Endodermal cell (in vitro differentiated cells): ENCODE results near the gene OGFOD1. TPM values are rescaled to one million over a fixed set of nuclear protein-coding genes. Genes with fewer than 3 reads are reported as not detected.

ENCODE experiments used
- DNase-seq: peaks from one replicate; pipeline ENCODE4 v3.0.0-alpha.2; 2017
- H3K27ac ChIP-seq: 2 replicates; pipeline ENCODE4 v1.5.1; 2013; ENCODE audit warnings: mild to moderate bottlenecking, low read depth, low read length, moderate library complexity
- H3K27me3 ChIP-seq: 2 replicates; pipeline ENCODE4 v1.6.1; 2013; ENCODE audit warnings: mild to moderate bottlenecking, low read length, moderate library complexity; ENCODE audit not compliant: insufficient read depth, control insufficient read depth, poor library complexity, severe bottlenecking
- H3K36me3 ChIP-seq: 2 replicates; pipeline ENCODE4 v1.7.0; 2013; ENCODE audit warnings: mild to moderate bottlenecking, low read length, moderate library complexity; ENCODE audit not compliant: control insufficient read depth, insufficient read depth
- H3K4me1 ChIP-seq: one replicate; pipeline ENCODE4 v1.7.0; 2013; ENCODE audit warnings: low read length; ENCODE audit not compliant: control insufficient read depth, insufficient read depth
- H3K4me3 ChIP-seq: 2 replicates; pipeline ENCODE4 v1.5.1; 2013; ENCODE audit warnings: mild to moderate bottlenecking, low read length, moderate library complexity
- H3K9ac ChIP-seq: 2 replicates; pipeline ENCODE4 v1.6.1; 2013; ENCODE audit warnings: mild to moderate bottlenecking, low read length, moderate library complexity; ENCODE audit not compliant: poor library complexity, severe bottlenecking; ENCODE audit errors: extremely low read depth
- H3K9me3 ChIP-seq: 2 replicates; pipeline ENCODE4 v1.6.1; 2013; ENCODE audit warnings: mild to moderate bottlenecking, low read length, moderate library complexity; ENCODE audit not compliant: control insufficient read depth
- H3K27ac Mint-ChIP-seq: 2 replicates; pipeline ENCODE4 v1.8.0; 2020; ENCODE audit warnings: mixed read lengths
- H3K27me3 Mint-ChIP-seq: 2 replicates; pipeline ENCODE4 v1.8.0; 2021; ENCODE audit warnings: mild to moderate bottlenecking, mixed read lengths; ENCODE audit not compliant: insufficient read depth
- H3K36me3 Mint-ChIP-seq: 2 replicates; pipeline ENCODE4 v1.8.0; 2020; ENCODE audit warnings: low read depth, mixed read lengths
- H3K4me1 Mint-ChIP-seq: 2 replicates; pipeline ENCODE4 v1.8.0; 2020; ENCODE audit warnings: mixed read lengths
- H3K4me3 Mint-ChIP-seq: 2 replicates; pipeline ENCODE4 v1.8.0; 2020; ENCODE audit warnings: mild to moderate bottlenecking, moderate library complexity, mixed read lengths
- H3K9me3 Mint-ChIP-seq: 2 replicates; pipeline ENCODE4 v1.8.0; 2020; ENCODE audit warnings: mild to moderate bottlenecking, mixed read lengths
- WGBS, 2 experiments: methylation state at CpG; one replicate each; pipeline versions ENCODE4 v1.1.5 to v1.1.7; 2013; ENCODE audit warnings: missing lambda C conversion rate in 2 of 2, mixed read lengths in 1 of 2; ENCODE audit not compliant: insufficient coverage in 1 of 2, insufficient read length in 1 of 2; 5-methylcytosine and 5-hydroxymethylcytosine counted together
- total RNA-seq, 2 donors: library from RNA; stranded (reverse); fragmentation: NEBNext Ultra II Directional in 1 of 2; extraction: Animal tissue kit (Norgen Biotek cat#: 25700) in 1 of 2; gene quantifications; 2 replicates in 1 of 2; 3 replicates in 1 of 2; pipeline ENCODE4 v1.2.1, GENCODE V29; 2021
- TF ChIP-seq, protein P1 (sequence below): fragments of 200-600 bp; sonication (generic); conservative IDR thresholded peaks from 2 replicates; pipeline ENCODE4 v1.5.0; 2021; ENCODE audit warnings: antibody characterized with exemption, mild to moderate bottlenecking

OGFOD1 gene
- total RNA-seq, 2 donors from 2014 or later, result 54.3 to 55.1 TPM

DNA sequence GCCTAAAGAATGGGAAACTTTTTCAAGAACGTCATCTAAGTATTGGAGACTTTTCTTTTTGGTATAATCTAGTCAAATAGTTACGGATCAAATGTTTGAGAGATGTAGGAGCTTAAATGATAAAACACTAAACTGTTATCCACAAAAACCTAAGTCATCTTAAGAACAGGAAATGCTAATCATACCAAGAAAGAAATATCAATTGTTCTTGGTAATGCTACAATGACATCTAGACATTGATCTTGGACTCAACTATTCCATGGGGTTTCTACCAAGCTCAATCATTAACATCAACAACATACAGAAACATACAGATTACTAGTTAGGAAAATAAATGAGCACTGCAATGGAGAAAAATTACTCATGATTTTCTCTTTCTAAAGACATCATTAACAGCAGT, 4.1 kb upstream of the OGFOD1 start:
- H3K27ac Mint-ChIP-seq, result no peak overlapping the region
- peaks cover 36% of the 10 kb centered on the region for H3K36me3 Mint-ChIP-seq
- DNase-seq, result no peak
- H3K27me3 ChIP-seq, result no peaks in the 10 kb centered on the region
- TF ChIP-seq, protein P1, sequence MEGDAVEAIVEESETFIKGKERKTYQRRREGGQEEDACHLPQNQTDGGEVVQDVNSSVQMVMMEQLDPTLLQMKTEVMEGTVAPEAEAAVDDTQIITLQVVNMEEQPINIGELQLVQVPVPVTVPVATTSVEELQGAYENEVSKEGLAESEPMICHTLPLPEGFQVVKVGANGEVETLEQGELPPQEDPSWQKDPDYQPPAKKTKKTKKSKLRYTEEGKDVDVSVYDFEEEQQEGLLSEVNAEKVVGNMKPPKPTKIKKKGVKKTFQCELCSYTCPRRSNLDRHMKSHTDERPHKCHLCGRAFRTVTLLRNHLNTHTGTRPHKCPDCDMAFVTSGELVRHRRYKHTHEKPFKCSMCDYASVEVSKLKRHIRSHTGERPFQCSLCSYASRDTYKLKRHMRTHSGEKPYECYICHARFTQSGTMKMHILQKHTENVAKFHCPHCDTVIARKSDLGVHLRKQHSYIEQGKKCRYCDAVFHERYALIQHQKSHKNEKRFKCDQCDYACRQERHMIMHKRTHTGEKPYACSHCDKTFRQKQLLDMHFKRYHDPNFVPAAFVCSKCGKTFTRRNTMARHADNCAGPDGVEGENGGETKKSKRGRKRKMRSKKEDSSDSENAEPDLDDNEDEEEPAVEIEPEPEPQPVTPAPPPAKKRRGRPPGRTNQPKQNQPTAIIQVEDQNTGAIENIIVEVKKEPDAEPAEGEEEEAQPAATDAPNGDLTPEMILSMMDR, result no peak
- H3K4me1 Mint-ChIP-seq, result peaks cover 19% of the 10 kb centered on the region
- no peaks in the 10 kb centered on the region for H3K9me3 ChIP-seq
- H3K27ac ChIP-seq, result no peak overlapping the region
- H3K36me3 ChIP-seq, result peaks cover 50% of the 10 kb centered on the region
- no peak overlapping the region for H3K4me3 Mint-ChIP-seq
- peak overlapping the region; percentile 90 for H3K4me3 ChIP-seq
- no peaks in the 10 kb centered on the region for H3K9me3 Mint-ChIP-seq
- H3K4me1 ChIP-seq, result peaks cover 9% of the 10 kb centered on the region
- H3K27me3 Mint-ChIP-seq, result no peaks in the 10 kb centered on the region
- 95% methylated on average over 1 of the region's 2 CpGs; no CpG with 5 or more reads in 1 of the 2 experiments for WGBS, 2 experiments
- H3K9ac ChIP-seq, result no peak overlapping the region

DNA sequence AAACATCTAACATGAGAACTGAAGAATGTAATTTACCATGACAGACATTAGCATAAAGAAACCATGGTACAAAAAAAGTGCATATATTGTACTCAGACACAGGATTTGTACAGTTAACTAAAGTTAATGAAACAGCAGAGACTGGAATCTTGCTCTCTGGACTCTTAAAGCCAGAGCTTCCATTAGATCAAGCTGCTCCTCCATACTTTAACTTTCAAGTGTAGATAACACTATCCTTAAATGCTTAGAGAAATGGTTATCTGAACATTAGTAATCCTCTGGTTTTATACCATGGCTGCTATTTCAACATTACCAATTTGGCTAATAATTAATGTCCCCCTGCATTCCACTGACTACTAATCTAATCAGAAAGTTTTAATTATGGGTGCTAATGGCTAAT, 3.3 kb upstream of the OGFOD1 start:
- TF ChIP-seq, protein P1, result no peak
- H3K9me3 Mint-ChIP-seq, result no peaks in the 10 kb centered on the region
- H3K9me3 ChIP-seq, result no peaks in the 10 kb centered on the region
- no peak overlapping the region for H3K9ac ChIP-seq
- DNase-seq, result no peak
- H3K4me1 Mint-ChIP-seq, result peaks cover 25% of the 10 kb centered on the region
- no peak overlapping the region for H3K27ac ChIP-seq
- H3K27me3 ChIP-seq, result no peaks in the 10 kb centered on the region
- peak overlapping the region; percentile 90 for H3K4me3 ChIP-seq
- peaks cover 29% of the 10 kb centered on the region for H3K36me3 Mint-ChIP-seq
- peaks cover 45% of the 10 kb centered on the region for H3K36me3 ChIP-seq
- peak overlapping the region; percentile 23 for H3K27ac Mint-ChIP-seq
- H3K27me3 Mint-ChIP-seq, result no peaks in the 10 kb centered on the region
- no peak overlapping the region for H3K4me3 Mint-ChIP-seq
- H3K4me1 ChIP-seq, result peaks cover 12% of the 10 kb centered on the region

DNA sequence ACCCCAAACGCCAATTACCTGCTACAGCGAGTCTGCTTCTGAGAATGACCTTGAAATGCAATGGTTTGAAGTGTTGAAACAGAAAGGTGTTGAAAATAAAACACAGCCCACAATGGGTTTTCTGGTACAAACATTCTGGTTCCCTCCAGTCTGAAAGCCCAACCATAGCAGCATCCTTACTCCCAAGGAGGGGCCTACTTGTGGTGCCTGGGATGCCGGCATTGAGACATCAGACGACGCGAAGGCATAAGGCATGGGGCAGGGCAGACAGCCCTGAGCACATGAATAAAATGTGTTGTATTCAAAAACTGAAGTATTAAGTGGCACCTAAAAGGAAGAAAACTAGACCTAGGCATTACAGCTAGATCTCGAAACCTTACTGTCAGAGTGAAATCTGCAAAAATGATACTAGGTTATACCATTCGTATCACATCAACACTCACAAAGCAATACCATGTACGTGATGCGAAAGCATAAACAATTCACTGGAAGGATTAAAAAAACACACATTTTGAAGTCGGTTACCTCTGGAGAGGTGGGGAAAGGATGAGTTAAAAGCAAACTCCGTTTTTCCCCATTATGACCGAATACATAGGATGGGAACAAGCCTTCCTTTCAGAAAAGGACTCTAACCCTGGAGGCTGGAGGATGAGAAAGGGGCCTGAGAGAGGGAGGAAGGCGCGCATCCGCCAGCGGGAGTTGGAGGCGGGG, 924 bp upstream of the OGFOD1 start:
- Histone ChIP-seq H3K36me3 (peaks cover 47% of the 10 kb centered on the region), H3K27me3 (no peaks in the 10 kb centered on the region), H3K4me3 (peak overlapping the region; percentile 90), H3K27ac (peak overlapping the region; percentile 71), H3K9me3 (no peaks in the 10 kb centered on the region), H3K4me1 (peaks cover 12% of the 10 kb centered on the region), H3K9ac (peak overlapping the region; percentile 91)
- 5 to 10% methylated on average over 7 to 18 of the region's 18 CpGs for WGBS, 2 experiments
- TF ChIP-seq, protein P1, result no peak
- Mint-ChIP-seq H3K9me3 (no peaks in the 10 kb centered on the region), H3K36me3 (peaks cover 29% of the 10 kb centered on the region), H3K4me3 (peak overlapping the region; percentile 86), H3K27ac (peak overlapping the region; percentile 97), H3K27me3 (no peaks in the 10 kb centered on the region), H3K4me1 (peaks cover 25% of the 10 kb centered on the region)
- DNase-seq, result peak; percentile 50
